ENCODE data around the gene TBC1D14.

The TBC1D14 gene

GRCh38 chr4:7073059-7073458, 163.4 kb downstream of the TBC1D14 start:
- no peak for TF ChIP-seq ZFP3 (CRISPR knock-in tag; IDR thresholded peaks at IDR 0.05)
- no peak for TF ChIP-seq ZFP30 (CRISPR knock-in tag; IDR thresholded peaks at IDR 0.05)
- TF ChIP-seq ISL1 (CRISPR knock-in tag; IDR thresholded peaks at IDR 0.05), result no peak
- TF ChIP-seq ZNF565 (CRISPR knock-in tag; conservative IDR thresholded peaks at IDR 0.05; ENCODE audit: low read depth), result no peak
- TF ChIP-seq CSRNP3 (CRISPR knock-in tag; IDR thresholded peaks at IDR 0.05), result no peak
- no peak for TF ChIP-seq GLIS3 (CRISPR knock-in tag; IDR thresholded peaks at IDR 0.05)
- TF ChIP-seq RARB (CRISPR knock-in tag; IDR thresholded peaks at IDR 0.05), result no peak
- no peak for TF ChIP-seq ARNTL (CRISPR knock-in tag; IDR thresholded peaks at IDR 0.05; ENCODE audit: borderline replicate concordance, low read depth)
- TF ChIP-seq ESRRG (CRISPR knock-in tag; IDR thresholded peaks at IDR 0.05), result no peak
- no peak for TF ChIP-seq OSR1 (CRISPR knock-in tag; IDR thresholded peaks at IDR 0.05)
- no peak for TF ChIP-seq ZNF70 (CRISPR knock-in tag; IDR thresholded peaks at IDR 0.05)
- no peak for TF ChIP-seq TOX (CRISPR knock-in tag; IDR thresholded peaks at IDR 0.05; ENCODE audit: borderline replicate concordance)
- no peak for ATAC-seq

GRCh38 chr4:7073526-7074390, 164.1 kb downstream of the TBC1D14 start:
- TF ChIP-seq OSR1 (CRISPR knock-in tag; IDR thresholded peaks at IDR 0.05) (no peak), ZFP30 (CRISPR knock-in tag; IDR thresholded peaks at IDR 0.05) (no peak), POU6F1 (CRISPR knock-in tag; IDR thresholded peaks at IDR 0.05; ENCODE audit: borderline replicate concordance, low read depth) (no peak), RARB (CRISPR knock-in tag; IDR thresholded peaks at IDR 0.05) (no peak), CSRNP3 (CRISPR knock-in tag; IDR thresholded peaks at IDR 0.05) (no peak), ZFP3 (CRISPR knock-in tag; IDR thresholded peaks at IDR 0.05) (no peak), ARNTL (CRISPR knock-in tag; IDR thresholded peaks at IDR 0.05; ENCODE audit: borderline replicate concordance, low read depth) (no peak), CSDC2 (CRISPR knock-in tag; IDR thresholded peaks at IDR 0.05) (no peak), SNAI2 (CRISPR knock-in tag; IDR thresholded peaks at IDR 0.05) (no peak)
- peak; percentile 72 for ATAC-seq

- ATAC-seq, result peak; percentile 30
- no peak for TF ChIP-seq ESRRG (CRISPR knock-in tag; IDR thresholded peaks at IDR 0.05)
These were observed 164.8 kb downstream of the TBC1D14 start for GRCh38 chr4:7074426-7074825.

GRCh38 chr4:7075962-7076695, 166.5 kb downstream of the TBC1D14 start:
- TF ChIP-seq POU6F1 (CRISPR knock-in tag; IDR thresholded peaks at IDR 0.05; ENCODE audit: borderline replicate concordance, low read depth), result no peak
- no peak for TF ChIP-seq CSDC2 (CRISPR knock-in tag; IDR thresholded peaks at IDR 0.05)
- no peak for TF ChIP-seq TOX (CRISPR knock-in tag; IDR thresholded peaks at IDR 0.05; ENCODE audit: borderline replicate concordance)
- TF ChIP-seq TSHZ2 (CRISPR knock-in tag; IDR thresholded peaks at IDR 0.05), result no peak
- no peak for TF ChIP-seq RARB (CRISPR knock-in tag; IDR thresholded peaks at IDR 0.05)
- no peak for TF ChIP-seq BACH2 (CRISPR knock-in tag; IDR thresholded peaks at IDR 0.05; ENCODE audit: borderline replicate concordance)
- TF ChIP-seq OSR1 (CRISPR knock-in tag; IDR thresholded peaks at IDR 0.05), result no peak
- TF ChIP-seq SNAI2 (CRISPR knock-in tag; IDR thresholded peaks at IDR 0.05), result no peak
- no peak for TF ChIP-seq CREB5 (CRISPR knock-in tag; IDR thresholded peaks at IDR 0.05; ENCODE audit: low read depth)
- ATAC-seq, result no peak
